Stimulated activated CD8-positive, alpha-beta memory T cell treated with anti-CD3 and anti-CD28 coated beads, Interleukin-12 subunit alpha, Interleukin-12 subunit beta, amount 100 ng/mL, for 24 hours (primary cell): ENCODE data around the gene TRIP6.

Source experiments
- DNase-seq: peaks from one replicate; pipeline ENCODE4 v3.0.0-alpha.2; 2020; ENCODE audit errors: extremely low read depth

TRIP6 gene, protein sequence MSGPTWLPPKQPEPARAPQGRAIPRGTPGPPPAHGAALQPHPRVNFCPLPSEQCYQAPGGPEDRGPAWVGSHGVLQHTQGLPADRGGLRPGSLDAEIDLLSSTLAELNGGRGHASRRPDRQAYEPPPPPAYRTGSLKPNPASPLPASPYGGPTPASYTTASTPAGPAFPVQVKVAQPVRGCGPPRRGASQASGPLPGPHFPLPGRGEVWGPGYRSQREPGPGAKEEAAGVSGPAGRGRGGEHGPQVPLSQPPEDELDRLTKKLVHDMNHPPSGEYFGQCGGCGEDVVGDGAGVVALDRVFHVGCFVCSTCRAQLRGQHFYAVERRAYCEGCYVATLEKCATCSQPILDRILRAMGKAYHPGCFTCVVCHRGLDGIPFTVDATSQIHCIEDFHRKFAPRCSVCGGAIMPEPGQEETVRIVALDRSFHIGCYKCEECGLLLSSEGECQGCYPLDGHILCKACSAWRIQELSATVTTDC

DNA sequence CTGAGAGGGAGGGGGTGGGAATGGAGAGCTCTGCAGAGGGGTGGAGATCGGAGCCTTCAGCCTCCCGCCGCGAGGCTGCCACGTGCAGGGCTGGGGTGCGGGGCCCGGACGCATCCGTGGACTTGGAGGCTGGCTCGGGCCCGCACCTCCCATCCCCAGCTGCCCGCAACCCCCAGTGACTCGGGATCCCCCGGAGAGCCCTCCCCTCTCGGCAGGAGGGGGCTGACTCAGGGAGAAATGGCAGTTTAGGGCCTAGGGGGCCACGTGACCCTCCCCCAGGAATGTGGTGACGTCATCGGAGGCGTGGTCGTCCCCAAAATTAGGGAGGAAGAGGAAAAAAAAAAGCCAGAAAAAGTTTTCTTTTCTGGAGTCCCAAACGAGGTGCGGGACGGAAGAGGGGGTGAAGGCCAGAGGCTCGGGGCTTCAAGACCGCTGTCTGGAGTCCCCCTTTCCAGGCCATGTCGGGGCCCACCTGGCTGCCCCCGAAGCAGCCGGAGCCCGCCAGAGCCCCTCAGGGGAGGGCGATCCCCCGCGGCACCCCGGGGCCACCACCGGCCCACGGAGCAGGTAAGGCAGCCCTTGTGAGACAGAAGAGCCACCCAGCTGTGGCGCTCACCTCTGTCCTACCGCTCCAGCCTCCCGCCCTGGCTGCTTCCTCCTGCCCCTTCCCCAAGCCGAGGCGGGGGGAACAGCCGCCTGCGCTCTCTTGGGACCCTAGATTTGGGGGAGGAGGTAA, at the start of gene TRIP6:
Gene TRIP6 (plus strand): TSS at position 348 of the 736 bp plus-strand sequence. CDS start 111 bp downstream, at position 459.
- DNase-seq, result no peak

DNA sequence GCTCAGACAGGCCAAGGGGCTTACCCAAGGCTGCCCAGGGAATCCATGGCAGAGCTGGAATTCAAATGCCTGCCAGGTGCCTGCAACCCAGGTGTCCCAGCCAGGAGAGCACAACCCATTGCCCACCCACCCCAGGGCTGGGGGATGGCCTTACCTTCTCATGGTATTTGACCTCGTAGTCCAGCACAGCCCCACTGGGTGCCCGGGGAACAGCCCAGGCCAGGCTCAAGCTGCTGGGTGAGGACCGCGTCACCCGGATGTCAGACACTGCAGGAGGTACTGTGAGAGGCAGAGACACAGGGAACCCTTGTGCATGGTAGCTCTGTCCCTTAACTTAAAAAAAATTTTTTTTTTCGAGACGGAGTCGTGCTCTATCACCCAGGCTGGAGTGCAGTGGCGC, 48.8 kb upstream of the TRIP6 start:
- DNase-seq, result no peak

DNA sequence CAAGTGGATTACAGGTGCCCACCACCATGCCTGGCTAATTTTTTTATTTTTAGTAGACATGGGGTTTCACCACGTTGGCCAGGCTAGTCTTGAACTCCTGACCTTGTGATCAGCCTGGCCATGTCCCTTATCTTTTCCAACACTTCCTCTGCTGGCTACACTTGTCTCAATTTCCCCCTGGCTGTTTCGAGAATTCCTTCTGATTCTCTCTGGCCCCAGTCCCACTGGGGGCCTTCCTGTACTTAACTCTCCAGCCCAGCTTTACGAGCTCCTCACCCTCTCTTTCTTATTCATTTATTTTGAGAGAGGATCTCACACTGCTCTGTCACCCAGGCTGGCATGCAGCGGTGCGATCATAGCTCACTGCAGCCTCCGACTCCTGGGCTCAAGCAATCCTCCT, 48.4 kb upstream of the TRIP6 start:
- DNase-seq, result no peak

DNA sequence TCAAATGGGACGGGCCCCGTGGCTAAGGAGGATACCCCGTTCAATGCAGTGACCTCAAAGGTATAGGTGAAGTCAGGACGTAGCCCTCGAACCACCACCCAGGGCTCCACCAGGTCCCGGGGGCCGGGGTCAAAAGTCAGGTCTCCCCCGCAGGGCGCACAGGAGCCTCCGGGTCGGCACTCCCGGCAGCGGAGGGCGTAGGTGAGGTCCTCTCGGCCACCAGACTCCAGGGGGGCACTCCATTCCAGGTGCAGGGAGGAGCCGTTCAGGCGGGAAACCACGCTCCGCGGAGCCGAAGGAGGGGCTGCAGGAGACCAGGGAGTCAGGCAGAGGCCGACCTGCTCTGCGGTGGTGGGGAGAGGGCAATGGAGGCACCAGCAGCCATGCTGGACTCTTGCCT, 47.6 kb upstream of the TRIP6 start:
- no peak for DNase-seq

DNA sequence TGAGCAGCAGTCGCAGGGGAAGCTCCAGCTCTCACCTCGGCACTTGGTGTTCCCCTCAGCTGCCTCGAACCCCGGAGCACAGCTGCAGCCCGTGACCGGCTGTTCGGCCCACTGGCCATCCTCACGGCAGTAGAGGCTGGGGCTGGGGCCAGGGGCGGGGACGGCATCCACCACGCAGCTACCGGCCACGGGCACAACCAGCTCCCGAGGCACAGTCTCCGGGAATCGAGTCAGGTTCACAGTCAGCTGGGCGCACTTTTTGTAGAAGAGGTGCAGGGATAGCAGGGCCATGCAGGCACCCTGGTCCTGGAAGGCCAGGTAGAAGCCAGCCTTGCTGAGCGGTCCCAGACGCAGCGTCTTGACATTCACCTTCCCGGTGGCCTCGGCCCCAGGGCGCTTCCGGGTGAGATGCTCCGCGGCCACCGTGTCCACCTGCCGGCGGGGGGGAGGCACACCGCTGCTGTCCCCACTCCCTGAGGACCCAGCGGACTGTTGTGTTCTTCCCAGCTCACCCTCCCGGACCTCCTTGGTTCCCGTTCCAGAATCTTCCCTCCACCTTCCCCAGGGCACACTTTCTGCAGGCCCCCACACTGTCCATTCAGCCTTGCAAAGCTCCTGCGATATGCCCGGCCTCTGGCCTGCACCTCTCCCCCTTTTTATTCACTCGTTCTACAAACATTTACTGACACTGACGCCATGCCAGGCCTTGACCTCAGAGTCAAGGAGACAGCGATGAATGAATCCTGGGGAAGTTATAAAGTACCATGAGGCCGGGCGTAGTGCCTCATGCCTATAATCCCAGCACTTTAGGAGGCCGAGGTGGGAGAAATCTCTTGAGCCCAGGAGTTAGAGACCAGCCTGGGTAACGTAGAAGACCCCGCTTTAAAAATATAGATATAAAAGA, 44.7 kb upstream of the TRIP6 start:
- DNase-seq, result no peak

DNA sequence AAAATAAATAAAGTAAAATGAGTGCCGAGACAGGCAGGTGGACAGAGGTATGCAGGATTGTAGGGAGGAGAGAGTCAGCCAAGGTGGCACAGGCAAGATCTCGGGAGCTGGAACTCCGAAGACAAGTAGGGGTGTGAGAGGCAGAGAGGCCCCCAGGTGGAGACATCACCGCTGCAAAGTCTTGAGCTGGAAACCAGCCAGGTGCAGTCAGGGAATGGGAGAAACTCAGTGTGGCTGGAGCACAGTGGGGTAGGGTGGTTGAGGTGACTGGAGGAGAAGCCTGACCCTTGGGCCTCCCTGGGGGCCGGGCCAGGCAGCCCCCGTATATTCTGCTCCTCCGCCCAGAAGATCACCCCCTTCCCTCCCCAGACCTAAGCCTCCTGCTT, 44.1 kb upstream of the TRIP6 start:
- DNase-seq, result no peak

DNA sequence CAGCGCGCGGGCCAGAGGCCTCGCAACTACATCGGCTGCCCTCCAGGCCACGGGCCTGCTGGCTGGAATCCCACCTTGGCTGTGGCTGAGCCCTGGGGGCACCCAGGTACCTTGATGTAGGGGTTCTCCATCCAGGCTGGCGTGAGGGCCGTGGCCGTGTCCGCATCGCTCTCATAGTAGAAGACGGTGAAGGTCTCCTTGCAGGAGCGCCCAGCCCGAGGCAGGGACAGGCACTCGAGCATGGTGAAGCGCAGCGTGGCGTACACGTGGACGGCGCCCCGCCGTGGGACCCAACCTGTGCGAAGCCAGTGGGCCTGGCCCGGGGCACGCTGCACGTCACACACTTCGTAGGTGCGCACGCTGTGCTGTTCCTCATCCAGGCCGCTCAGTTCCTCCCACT, 43.7 kb upstream of the TRIP6 start:
- no peak for DNase-seq

DNA sequence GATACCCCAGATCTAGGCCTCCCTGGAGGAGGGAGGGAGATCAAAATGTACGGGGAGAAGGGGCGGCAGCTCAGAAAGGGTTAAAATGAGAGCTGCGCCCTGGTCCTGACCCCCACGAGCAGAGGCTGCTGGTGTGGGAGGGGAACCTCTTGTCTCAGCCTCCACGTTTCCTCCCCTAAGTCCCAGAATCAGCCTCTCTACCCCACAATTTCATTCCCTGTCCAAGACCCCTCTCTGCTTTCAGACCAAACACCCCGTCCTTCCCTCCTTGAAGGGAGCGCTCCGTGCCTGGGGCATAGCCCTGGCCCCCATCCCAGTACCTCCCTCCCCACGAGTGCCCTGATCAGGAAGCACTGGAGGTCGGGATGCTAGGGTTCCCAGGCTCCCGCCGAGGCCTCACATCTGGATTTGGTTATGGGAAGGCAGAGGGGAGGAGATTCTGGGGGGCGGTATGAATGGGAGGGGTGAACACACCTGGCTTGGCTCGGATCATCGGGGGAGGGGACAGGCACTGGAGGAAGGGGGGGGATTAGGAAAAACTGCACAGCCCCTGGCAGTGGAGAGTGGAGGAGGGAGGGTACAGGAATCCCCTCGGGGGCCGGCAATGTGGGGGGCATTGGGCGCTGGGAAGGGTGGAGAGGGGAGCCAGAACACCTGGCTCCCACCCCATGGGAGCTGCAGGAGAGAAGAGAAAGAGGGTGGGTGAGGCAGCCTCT, 42.5 kb upstream of the TRIP6 start:
- no peak for DNase-seq

DNA sequence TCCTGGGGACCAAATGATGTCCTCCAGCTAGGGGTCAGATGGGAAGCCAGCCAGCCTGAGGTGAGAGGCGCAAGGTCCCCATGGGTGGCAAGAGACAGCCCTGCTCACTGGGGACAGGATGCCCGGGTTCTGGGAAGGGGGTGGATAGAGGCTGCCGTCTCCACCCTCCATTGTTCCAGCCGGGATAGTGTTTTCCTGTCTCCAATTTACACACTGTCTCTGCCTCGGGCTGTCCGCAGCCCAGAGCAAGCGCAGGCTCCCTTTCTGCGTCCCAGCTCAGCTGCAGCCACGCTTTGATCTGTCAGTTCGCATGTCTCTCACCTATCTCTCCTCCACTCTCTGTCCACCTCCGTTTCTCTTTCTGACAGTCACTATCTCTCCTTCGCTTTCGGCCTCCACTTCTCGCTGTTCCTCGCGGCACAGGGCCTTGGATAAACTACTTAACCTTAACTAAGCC, 41.9 kb upstream of the TRIP6 start:
- DNase-seq, result no peak

DNA sequence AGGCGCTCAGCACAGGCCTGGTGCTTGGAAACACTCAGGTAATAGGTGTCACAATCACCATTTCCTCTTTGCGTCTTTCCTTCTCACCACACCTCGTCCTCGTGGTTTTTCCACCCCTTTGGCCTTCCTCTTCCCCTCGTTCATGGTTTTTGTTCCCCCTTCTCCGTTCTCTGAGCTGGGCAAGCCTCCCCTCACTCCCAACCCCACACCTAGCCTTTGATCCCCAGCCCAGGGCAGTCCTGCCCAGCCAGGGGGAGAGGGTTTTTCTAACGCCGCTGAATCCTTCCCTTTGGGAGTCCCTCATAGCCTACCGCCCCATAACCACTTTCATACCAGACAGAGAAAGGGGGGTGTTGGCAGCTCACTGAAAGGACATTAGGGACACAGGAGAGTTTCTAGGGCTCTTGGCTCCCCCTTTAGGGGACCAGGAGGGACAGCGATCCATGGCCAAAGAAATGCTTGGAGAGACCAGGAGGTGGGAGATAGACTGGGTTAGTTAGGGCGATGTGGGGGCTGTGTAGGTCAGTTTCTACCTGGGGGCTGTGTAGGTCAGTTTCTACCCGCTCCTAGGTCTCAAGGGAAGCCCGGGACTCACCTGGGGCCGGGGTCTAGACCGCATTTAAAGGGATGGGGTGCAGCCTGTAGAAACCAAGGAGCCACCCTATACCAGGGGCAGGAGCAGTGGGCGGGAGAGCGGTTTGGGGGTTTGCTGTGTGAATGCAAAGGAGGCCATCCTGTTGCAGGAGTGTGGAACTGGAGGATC, 41.3 kb upstream of the TRIP6 start:
- DNase-seq, result no peak

DNA sequence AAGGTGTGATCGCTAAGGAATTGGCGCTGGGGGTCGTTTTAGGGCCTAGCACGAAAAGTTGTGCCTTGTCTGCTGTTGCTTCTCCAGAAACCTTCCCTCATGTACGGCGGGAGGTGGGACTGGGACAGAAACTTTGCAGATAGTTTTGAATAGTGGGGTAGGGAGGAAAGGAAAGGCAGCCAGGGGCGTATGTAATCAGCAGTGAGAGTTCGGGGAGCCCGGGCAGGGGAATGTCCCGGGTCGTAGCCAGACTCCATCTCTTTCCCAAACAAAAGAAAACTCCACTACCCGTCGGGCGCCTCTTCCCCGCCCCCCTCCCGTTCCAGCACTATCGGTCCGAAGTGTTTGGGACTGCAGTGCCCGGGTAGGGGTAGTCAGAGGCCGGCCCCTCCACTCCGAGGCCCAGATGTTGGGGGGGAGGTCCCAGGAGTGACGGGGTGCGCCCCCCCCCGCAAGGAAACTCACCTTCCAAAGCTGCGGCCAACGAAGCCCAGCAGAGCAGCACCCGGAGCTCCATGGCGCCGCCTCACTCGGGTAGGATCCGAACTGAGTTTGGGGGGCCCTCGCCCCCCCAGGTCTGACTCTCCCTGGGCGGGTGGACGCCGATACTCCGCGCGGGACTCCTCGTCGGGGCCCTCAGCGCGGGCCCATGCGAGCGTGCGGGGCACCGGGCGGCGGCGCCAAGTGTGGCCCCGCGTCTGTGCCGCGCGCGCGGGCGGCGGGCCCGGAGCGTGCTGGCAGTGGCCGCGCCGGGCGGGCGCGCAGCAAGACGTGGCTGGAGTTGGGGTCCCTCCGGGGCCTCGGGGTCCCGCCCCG, 40.5 kb upstream of the TRIP6 start:
- no peak for DNase-seq

DNA sequence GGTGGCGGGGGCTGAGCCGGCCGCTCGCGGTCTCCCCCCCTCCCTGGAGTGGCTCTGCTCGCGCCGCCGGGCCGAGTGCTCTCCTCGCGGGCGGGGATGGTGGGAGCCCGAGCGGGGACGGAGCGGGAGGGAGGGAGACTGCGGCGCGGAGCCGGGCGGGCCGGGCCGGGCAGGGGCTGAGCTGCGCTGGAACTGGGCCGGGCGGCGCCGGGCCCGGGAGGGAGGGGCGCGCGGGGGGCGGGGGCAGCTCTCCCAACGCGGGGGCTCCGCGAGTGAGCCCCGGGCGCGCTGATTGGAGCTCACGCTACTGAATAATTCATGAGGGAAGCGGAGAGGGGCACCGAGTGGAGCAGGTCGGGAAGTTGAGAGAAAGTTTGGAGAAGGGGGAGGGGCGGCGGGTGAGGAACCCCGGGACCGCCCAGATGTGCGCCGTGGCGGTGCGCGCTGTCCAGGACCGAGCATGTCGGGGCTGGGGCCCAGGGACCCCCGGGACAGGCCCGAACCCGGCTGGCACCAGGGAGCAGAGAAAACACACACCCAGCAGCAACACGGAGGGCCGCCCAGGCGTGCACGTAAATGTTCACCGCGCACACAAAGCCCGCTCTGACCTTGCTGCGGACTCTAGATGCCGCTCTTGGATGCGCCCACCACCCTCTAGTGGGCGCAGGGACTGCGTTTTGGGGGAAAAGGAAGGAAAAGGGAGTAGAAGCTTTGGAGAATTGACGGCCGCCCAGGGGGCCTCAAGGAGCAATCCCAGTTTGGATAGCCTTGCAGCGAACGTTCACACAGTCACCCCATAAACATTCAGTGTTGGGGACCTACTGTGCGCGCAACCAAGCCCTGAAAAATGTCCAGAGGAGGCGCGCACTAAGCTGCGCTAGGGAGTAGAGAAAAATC, 39.6 kb upstream of the TRIP6 start, which contains the start of gene EPHB4:
Gene EPHB4 (minus strand): TSS at position 194 of the 897 bp plus-strand sequence. CDS start 493 bp downstream, outside the sequence.
- DNase-seq, result no peak

DNA sequence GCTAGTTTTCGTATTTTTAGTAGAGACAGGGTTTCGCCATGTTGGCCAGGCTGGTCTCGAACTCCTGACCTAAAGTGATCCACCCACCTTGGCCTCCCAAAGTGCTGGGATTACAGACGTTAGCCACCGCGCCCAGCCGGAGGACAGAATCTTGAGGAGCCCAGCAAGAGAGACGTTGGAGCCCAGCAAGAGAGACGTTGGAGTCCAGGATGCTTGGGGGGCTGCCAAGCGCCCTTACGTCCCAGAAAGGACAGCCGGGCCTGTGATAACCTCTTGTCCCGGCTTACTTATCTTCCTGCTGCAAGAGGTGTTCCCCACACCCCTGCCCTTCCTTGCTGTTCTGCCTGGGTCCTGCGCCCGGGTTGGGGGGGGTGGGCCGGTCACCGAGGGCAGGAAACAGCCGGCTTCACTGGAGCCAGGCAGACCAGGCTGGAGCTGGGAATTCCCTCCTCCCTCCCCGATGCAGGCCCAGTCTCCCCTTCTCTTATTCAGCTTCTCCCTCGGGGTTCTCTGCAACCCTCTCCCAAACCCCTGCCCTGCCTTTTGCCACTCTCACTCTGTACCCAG, 38.0 kb upstream of the TRIP6 start:
- no peak for DNase-seq

DNA sequence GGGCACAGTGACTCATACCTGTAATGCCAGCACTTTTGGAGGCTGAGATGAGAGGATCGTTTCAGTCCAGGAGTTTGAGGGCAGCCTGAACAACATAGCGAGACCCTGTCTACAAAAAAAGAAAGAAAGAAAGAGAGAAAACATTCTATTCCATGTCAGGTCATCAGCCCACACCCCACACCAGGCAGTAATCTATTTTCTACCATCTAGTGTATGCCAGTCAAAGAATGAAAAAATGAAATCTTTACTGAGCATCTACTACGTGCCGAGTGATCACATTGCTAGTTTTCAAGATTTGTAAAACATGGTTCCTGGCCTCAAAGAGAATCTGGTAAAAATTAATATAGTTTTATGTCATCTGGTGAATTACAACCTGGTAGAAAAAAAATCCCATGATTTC, 36.8 kb upstream of the TRIP6 start:
- DNase-seq, result no peak

DNA sequence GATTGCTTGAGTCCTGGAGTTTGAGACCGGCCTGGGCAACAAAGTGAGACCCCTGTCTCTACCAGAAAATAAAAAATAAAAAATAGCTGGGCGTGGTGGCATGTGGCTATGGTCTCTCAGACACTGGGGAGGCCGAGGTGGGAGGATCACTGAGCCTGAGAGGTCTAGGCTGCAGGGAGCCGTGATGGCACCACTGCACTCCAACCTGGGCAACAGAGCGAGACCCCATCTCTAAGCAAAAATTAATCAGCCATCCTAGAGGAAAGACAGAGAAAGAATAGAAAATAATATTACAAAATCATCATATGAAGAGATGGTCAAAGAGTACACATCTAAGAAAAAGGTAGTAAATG, 34.9 kb upstream of the TRIP6 start:
- no peak for DNase-seq

DNA sequence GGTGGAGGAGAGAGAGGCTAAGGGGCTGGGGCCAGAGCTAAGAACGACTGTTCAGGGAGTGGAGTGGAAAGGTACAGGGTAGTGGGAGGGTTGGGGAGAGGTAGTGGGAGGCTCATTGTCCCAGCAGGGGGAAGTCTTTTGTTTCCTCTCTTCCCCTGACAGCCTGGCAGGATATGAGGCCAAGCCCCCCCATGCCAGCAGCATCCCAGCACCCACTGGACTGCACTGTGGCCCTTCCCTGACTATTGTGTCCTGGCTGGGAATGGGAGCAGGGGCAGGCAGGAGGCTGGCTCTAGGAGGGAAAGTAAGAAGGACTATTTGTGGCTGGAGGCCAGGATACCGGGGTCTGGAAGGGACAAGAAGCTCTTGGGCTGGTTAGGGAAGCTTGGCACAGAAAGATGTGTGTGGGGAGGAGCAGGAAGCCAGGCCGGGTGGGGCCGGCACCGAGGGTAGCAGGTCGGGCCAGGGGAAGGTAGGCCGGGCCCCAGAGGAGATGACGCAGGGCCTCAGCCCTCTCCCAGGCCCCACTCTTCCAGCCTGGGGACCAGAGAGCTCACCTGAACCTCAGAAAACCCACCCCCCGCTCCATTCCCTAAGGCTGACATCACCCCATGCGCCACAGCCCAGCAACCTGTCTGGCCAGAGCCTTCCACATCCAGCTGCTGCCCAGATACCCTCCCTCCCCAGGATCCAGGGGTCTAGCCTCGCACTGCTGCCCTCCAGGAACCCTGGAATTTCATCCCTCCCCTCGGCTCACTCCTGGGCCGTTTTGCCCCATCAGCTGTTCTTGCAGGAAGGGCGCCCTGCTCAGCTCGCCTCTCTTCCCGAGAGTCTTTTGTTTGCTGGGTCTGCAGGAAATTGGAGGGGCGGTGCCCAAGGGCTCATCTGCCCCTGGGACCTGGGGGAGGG, 31.0 kb upstream of the TRIP6 start:
- DNase-seq, result no peak

DNA sequence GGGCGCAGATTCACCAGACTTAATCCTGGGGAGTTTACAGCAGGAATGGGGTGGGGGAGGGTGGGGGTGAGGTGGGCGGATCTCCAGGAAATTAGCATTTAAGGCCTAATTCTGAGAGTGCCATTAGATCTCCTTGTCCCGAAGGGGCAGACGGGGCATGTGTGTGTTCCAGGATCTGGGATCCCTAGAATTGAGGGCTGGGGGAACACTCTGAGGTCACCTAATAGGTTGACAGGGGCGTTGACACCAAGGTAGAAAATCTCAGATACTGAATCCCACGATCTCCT, 30.4 kb upstream of the TRIP6 start:
- no peak for DNase-seq
